Karpas-422 (cell line): ENCODE results near the gene FOXRED2. TPM values are rescaled to one million over a fixed set of nuclear protein-coding genes. Genes with fewer than 3 reads are reported as not detected.

ENCODE experiments used
- DNase-seq: peaks from one replicate; pipeline ENCODE4 v3.0.0-alpha.2; 2015
- H2AFZ ChIP-seq: fragments of 200-600 bp; sonication (generic); 2 replicates; pipeline ENCODE4 v1.6.1; 2014; ENCODE audit warnings: antibody characterized with exemption, low read length, mixed read lengths
- H3K27ac ChIP-seq: fragments of 200-600 bp; sonication (generic); 2 replicates; pipeline ENCODE4 v1.5.1; 2014; ENCODE audit warnings: mild to moderate bottlenecking, low read length, moderate library complexity
- H3K27me3 ChIP-seq: fragments of 200-600 bp; sonication (generic); 2 replicates; pipeline ENCODE4 v1.6.1; 2014; ENCODE audit warnings: low read length, mixed read lengths
- H3K36me3 ChIP-seq: fragments of 200-600 bp; sonication (generic); 2 replicates; pipeline ENCODE4 v1.6.1; 2014; ENCODE audit warnings: low read length, mixed read lengths; ENCODE audit not compliant: insufficient read depth
- H3K4me1 ChIP-seq: fragments of 200-600 bp; sonication (generic); 2 replicates; pipeline ENCODE4 v1.6.1; 2014; ENCODE audit warnings: mild to moderate bottlenecking, low read length, mixed read lengths
- H3K4me2 ChIP-seq: fragments of 200-600 bp; sonication (generic); 2 replicates; pipeline ENCODE4 v1.6.1; 2014; ENCODE audit warnings: low read length, low read depth, mild to moderate bottlenecking; ENCODE audit not compliant: poor library complexity, severe bottlenecking
- H3K4me3 ChIP-seq: fragments of 200-600 bp; sonication (generic); 2 replicates; pipeline ENCODE4 v1.5.1; 2014; ENCODE audit warnings: mild to moderate bottlenecking, antibody characterized with exemption, low read length, mixed read lengths
- H3K79me2 ChIP-seq: fragments of 200-600 bp; sonication (generic); 2 replicates; pipeline ENCODE4 v1.6.1; 2014; ENCODE audit warnings: mild to moderate bottlenecking, low read length, mixed read lengths
- H3K9ac ChIP-seq: fragments of 200-600 bp; sonication (generic); 2 replicates; pipeline ENCODE4 v1.6.0; 2014; ENCODE audit warnings: low read length
- H3K9me2 ChIP-seq: fragments of 200-600 bp; sonication (generic), shearing (Covaris generic); replicated peaks from 2 replicates; pipeline ENCODE4 v1.6.0; 2014; ENCODE audit warnings: mild to moderate bottlenecking, low read length, moderate library complexity; ENCODE audit not compliant: insufficient read depth
- H3K9me3 ChIP-seq: fragments of 300-700, 200-600 bp; sonication (generic); 2 replicates; pipeline ENCODE4 v1.6.1; 2014; ENCODE audit warnings: low read length, mixed read lengths
- H4K20me1 ChIP-seq: fragments of 200-600 bp; sonication (generic); 2 replicates; pipeline ENCODE4 v1.6.1; 2014; ENCODE audit warnings: mild to moderate bottlenecking, antibody characterized with exemption, low read length, low read depth; ENCODE audit not compliant: insufficient read depth
- total RNA-seq: library from RNA; depleted of rRNA; stranded (reverse); fragments of >200 nt; shearing (Covaris generic); gene quantifications from 2 replicates; pipeline ENCODE4 v1.2.3, GENCODE V29; 2014; ENCODE audit warnings: low replicate concordance

Gene FOXRED2
- total RNA-seq, 1 experiment from 2014 or later, result 4.8 TPM

- Histone ChIP-seq H4K20me1 (no peaks in the 10 kb centered on the region), H2AFZ (no peak overlapping the region), H3K9ac (no peak overlapping the region), H3K27ac (no peak overlapping the region), H3K4me1 (peaks cover 29% of the 10 kb centered on the region), H3K27me3 (no peaks in the 10 kb centered on the region), H3K9me2 (no peaks in the 10 kb centered on the region), H3K4me2 (no peak overlapping the region), H3K36me3 (peaks cover 3% of the 10 kb centered on the region; the same call in 1 of the 2 replicates), H3K79me2 (no peaks in the 10 kb centered on the region), H3K9me3 (no peaks in the 10 kb centered on the region; the same call in 1 of the 2 replicates), H3K4me3 (no peak overlapping the region)
- DNase-seq, result no peak
Observed at GRCh38 chr22:36491155-36491554, 15.7 kb downstream of the FOXRED2 start.

- no peaks in the 10 kb centered on the region; the same call in 1 of the 2 replicates for H3K9me3 ChIP-seq
- H3K9ac ChIP-seq, result no peak overlapping the region
- H4K20me1 ChIP-seq, result no peaks in the 10 kb centered on the region
- peaks cover 3% of the 10 kb centered on the region; the same call in 1 of the 2 replicates for H3K36me3 ChIP-seq
- H3K4me1 ChIP-seq, result peaks cover 8% of the 10 kb centered on the region
- no peak overlapping the region for H3K4me2 ChIP-seq
- H2AFZ ChIP-seq, result no peak overlapping the region
- H3K4me3 ChIP-seq, result no peak overlapping the region
- H3K79me2 ChIP-seq, result no peaks in the 10 kb centered on the region
- H3K9me2 ChIP-seq, result no peaks in the 10 kb centered on the region
- no peak overlapping the region for H3K27ac ChIP-seq
- H3K27me3 ChIP-seq, result no peaks in the 10 kb centered on the region
- DNase-seq, result peak; percentile 82
Observed at GRCh38 chr22:36486619-36487384, 20.0 kb downstream of the FOXRED2 start.

- peak within 1 kb of the TSS; percentile 83 for H3K9ac ChIP-seq
- no peaks in the 10 kb centered on the region for H3K9me3 ChIP-seq
- no peaks in the 10 kb centered on the region for H3K27me3 ChIP-seq
- peak within 1 kb of the TSS; percentile 13; the same call in 1 of the 2 replicates for H2AFZ ChIP-seq
- peaks cover 21% of the 10 kb centered on the region for H3K79me2 ChIP-seq
- peak within 1 kb of the TSS; percentile 94 for H3K27ac ChIP-seq
- H3K36me3 ChIP-seq, result peaks cover 4% of the 10 kb centered on the region
- peak within 1 kb of the TSS; percentile 83 for H3K4me3 ChIP-seq
- no peaks in the 10 kb centered on the region for H3K9me2 ChIP-seq
- H3K4me1 ChIP-seq, result peaks cover 18% of the 10 kb centered on the region
- peak; percentile 98 for DNase-seq
- no peaks in the 10 kb centered on the region for H4K20me1 ChIP-seq
- peak within 1 kb of the TSS; percentile 81 for H3K4me2 ChIP-seq
Observed at GRCh38 chr22:36481393-36482168, 25.3 kb downstream of the FOXRED2 start, which contains the start of gene TXN2. Gene TXN2 (minus strand): TSS chr22:36481640. CDS start chr22:36480837, 803 bp downstream.

DNA sequence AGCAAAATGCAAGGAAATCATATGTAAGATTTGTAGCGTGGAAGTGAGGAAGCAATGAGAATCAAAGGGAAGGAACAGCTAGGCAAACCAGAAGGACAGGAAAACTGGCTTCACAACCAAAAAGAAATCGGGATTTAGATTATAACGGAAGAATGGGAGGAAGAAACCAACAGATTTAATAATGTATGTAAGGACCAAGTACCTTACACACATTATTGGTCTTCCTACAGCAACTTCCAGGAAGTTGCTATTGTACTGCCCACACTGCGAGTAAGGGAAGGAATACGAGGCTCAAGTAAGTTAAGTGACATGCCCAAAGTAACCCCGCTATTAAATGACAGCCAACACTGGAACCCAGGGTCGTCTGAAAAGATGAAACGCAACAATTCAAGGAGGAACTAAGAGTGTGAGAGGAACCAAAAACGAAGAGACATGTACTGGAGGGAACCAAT, 25.9 kb downstream of the FOXRED2 start:
- no peak for DNase-seq
- Histone ChIP-seq H3K79me2 (peaks cover 21% of the 10 kb centered on the region), H3K27me3 (no peaks in the 10 kb centered on the region), H3K9me3 (no peaks in the 10 kb centered on the region), H3K4me3 (peak overlapping the region; percentile 83), H3K27ac (peak overlapping the region; percentile 94), H3K36me3 (peaks cover 6% of the 10 kb centered on the region), H3K9me2 (no peaks in the 10 kb centered on the region), H2AFZ (peak overlapping the region; percentile 13; the same call in 1 of the 2 replicates), H3K4me2 (peak overlapping the region; percentile 81), H3K9ac (peak overlapping the region; percentile 83), H3K4me1 (peaks cover 18% of the 10 kb centered on the region), H4K20me1 (no peaks in the 10 kb centered on the region)

GRCh38 chr22:36478966-36479365, 27.9 kb downstream of the FOXRED2 start:
- Histone ChIP-seq H4K20me1 (no peaks in the 10 kb centered on the region), H3K27me3 (no peaks in the 10 kb centered on the region), H3K9ac (no peak overlapping the region), H3K4me2 (no peak overlapping the region), H3K9me2 (no peaks in the 10 kb centered on the region), H2AFZ (no peak overlapping the region), H3K4me1 (peaks cover 18% of the 10 kb centered on the region), H3K79me2 (peaks cover 21% of the 10 kb centered on the region), H3K9me3 (no peaks in the 10 kb centered on the region), H3K4me3 (no peak overlapping the region), H3K36me3 (peaks cover 6% of the 10 kb centered on the region), H3K27ac (no peak overlapping the region)
- no peak for DNase-seq

DNA sequence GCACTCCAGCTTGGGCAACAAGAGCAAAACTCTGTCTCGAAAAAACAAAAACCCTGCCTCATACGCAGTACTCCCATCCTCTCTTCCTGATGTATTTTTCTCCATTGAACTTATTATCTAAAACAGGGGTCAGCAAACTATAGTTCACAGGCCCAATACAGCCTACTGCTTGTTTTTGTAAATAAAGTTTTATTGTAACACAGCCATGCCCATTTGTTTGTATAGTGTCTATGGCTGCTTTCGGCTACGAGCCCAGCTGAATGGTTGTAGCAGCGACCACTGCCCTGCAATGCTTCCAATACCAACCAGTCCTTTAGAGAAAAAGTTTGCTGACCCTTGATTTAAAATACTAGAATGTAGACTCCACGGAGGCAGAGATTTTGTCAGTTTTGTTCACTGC, 31.5 kb downstream of the FOXRED2 start:
- Histone ChIP-seq H3K4me1 (peaks cover 6% of the 10 kb centered on the region), H3K79me2 (peaks cover 13% of the 10 kb centered on the region), H3K27me3 (no peaks in the 10 kb centered on the region), H2AFZ (no peak overlapping the region), H3K4me3 (no peak overlapping the region), H3K9me3 (no peaks in the 10 kb centered on the region), H3K27ac (no peak overlapping the region), H3K9me2 (no peaks in the 10 kb centered on the region), H3K9ac (no peak overlapping the region), H3K4me2 (no peak overlapping the region), H4K20me1 (no peaks in the 10 kb centered on the region), H3K36me3 (peaks cover 6% of the 10 kb centered on the region)
- DNase-seq, result no peak

DNA sequence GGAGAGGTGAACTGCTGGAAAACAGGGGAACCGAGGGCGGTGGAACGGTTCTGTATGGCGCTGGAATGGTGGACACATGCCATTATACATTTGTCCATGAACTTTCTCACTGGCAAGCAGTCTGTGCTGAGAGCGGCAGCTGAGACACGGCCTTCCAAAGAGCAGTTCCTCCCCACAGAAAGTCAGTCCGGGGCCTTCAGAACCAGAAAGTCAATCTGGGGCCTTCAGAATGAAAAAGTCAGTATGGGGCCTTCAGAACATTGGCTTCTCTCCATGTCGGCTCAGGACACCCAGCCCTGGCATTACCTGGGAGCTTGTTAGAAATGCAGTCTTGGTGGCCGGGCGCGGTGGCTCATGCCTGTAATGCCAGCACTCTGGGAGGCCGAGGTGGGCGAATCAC, 34.2 kb downstream of the FOXRED2 start:
- Histone ChIP-seq H3K27ac (no peak overlapping the region), H3K4me2 (no peak overlapping the region), H3K36me3 (peaks cover 6% of the 10 kb centered on the region), H2AFZ (no peak overlapping the region), H3K27me3 (no peaks in the 10 kb centered on the region), H3K4me1 (no peaks in the 10 kb centered on the region), H3K4me3 (no peak overlapping the region), H3K9me3 (no peaks in the 10 kb centered on the region), H4K20me1 (no peaks in the 10 kb centered on the region), H3K9ac (no peak overlapping the region), H3K9me2 (no peaks in the 10 kb centered on the region), H3K79me2 (no peaks in the 10 kb centered on the region)
- no peak for DNase-seq

- Histone ChIP-seq H3K9ac (no peak overlapping the region), H3K27me3 (no peaks in the 10 kb centered on the region), H3K9me3 (no peaks in the 10 kb centered on the region), H3K9me2 (no peaks in the 10 kb centered on the region), H2AFZ (no peak overlapping the region), H3K4me1 (no peaks in the 10 kb centered on the region), H3K36me3 (no peaks in the 10 kb centered on the region; the same call in none of the 2 replicates), H3K4me2 (no peak overlapping the region), H3K27ac (no peak overlapping the region), H3K4me3 (no peak overlapping the region), H4K20me1 (no peaks in the 10 kb centered on the region), H3K79me2 (no peaks in the 10 kb centered on the region)
- no peak for DNase-seq
Observed at GRCh38 chr22:36471341-36471821, 35.5 kb downstream of the FOXRED2 start.
